CMK (cell line): ENCODE data around the gene NCCRP1.

Source experiments
- DNase-seq: peaks from one replicate; pipeline ENCODE4 v3.0.0-alpha.2; 2010; ENCODE audit warnings: low read depth

The NCCRP1 gene

GRCh38 chr19:39246951-39247669 lies 50.3 kb downstream of the NCCRP1 start:
- no peak for DNase-seq

- no peak for DNase-seq
Observed at GRCh38 chr19:39247701-39248664, 51.2 kb downstream of the NCCRP1 start.

DNA sequence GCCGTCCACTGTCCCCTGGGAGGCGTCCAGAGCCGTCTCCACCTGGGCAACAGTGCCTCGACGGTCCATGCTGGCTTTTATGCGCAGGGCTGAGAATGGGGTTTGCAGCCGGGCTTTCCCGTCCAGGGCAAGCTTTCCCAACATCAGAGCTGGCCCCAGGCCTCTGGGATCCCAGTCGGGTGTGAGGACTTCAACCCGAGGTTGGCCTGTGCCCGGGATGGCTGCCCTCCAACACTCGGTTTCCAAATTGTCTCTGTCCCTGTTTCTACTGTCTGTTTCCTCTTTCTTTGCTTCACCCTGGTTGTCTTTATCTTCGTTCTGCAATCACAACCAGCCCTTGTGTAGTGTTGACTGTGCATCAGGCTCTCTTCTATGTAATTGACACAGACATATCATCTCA lies 52.0 kb downstream of the NCCRP1 start, which contains the start of gene IFNL4:
IFNL4 (minus strand) TSS at position 51 of the 400 bp plus-strand sequence.
- DNase-seq = no peak

GRCh38 chr19:39251081-39251480 lies 54.3 kb downstream of the NCCRP1 start:
- no peak for DNase-seq
